ENCODE data around the gene SCAI.

- no peak for TF ChIP-seq CTCF (conservative IDR thresholded peaks at IDR 0.05; ENCODE audit: low read length)
- TF ChIP-seq EZH2phosphoT487 (IDR thresholded peaks at IDR 0.05; ENCODE audit: borderline replicate concordance, low read depth, low read length): no peak
Measured at GRCh38 chr9:125095821-125096443, 47.4 kb downstream of the SCAI start.

All from OCI-LY7 (cell line).